Posterior vena cava (tissue), 2 donors: ENCODE results near the gene CCR7. TPM values are rescaled to one million over a fixed set of nuclear protein-coding genes. Genes with fewer than 3 reads are reported as not detected.
A peak's percentile ranks its signal among the peaks of the same experiment; 100 is the strongest.

Experiments
- DNase-seq: peaks from one replicate; pipeline ENCODE4 v3.0.0-alpha.2; 2020; ENCODE audit warnings: low spot score
- intact Hi-C, 2 donors: fragments of 100-400 bp; cut with DNase I; formaldehyde crosslinking; loops; one replicate each; pipeline versions ENCODE4 v1.14.1 to v1.14.2; 2022 to 2023
- total RNA-seq, 2 donors: library from RNA; stranded (reverse); fragmentation: NEBNext Ultra II Directional; extraction: Animal tissue kit (Norgen Biotek cat#: 25700); gene quantifications; one replicate each; pipeline ENCODE4 v1.2.1, GENCODE V29; 2021
- donor health status: DM: yes; HTN: yes; CAD: no.
- donor health status: DM: yes; HTN: yes; CAD: no.

The CCR7 gene
- total RNA-seq, 2 donors from 2014 or later, result 0.46 to 0.62 TPM

- intact Hi-C loops, result no loop called here
- DNase-seq, result peak; percentile 41
These were observed 50.3 kb downstream of the CCR7 start for GRCh38 chr17:40515011-40515410.

DNA sequence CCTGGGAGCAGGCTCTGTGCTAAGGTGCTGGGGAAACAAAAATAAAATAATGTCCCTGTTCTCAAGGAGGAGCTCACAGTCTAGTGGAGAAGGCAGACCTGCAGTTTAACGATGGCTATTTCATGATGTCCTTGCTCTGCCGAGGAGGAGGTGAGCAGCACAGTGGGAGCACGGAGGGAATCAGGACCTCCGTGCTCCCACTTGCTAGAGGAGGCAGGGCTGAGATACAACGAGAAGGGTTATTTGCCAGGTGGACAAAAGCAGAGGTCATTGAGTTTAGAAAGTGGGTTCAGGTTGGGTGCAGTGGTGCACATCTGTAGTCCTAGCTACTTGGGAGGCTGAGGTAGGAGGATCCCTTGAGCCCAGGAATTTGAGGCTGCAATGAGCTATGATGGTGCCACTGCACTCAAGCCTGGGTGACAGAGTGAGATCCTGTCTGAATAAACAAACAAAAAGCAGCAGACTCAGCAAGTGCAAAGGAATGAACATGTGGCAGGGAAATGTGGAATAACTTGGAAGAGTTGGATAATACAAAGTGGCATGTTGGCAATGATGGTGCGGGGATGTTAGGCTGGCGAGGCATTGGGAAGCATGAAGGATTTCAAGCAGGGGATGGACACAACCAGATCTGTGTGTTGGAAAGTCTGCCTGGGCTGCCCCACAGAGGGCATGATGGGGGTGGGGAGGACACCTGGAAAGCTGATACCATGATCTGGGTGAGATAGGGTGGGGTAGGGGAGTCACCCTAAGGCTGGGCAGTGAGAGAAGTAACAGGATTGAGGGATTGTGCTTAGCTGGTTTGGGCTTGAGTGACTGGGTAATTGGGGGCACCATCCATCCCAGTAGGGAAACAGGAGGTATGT, 51.0 kb downstream of the CCR7 start:
- peak; percentile 49 for DNase-seq

DNA sequence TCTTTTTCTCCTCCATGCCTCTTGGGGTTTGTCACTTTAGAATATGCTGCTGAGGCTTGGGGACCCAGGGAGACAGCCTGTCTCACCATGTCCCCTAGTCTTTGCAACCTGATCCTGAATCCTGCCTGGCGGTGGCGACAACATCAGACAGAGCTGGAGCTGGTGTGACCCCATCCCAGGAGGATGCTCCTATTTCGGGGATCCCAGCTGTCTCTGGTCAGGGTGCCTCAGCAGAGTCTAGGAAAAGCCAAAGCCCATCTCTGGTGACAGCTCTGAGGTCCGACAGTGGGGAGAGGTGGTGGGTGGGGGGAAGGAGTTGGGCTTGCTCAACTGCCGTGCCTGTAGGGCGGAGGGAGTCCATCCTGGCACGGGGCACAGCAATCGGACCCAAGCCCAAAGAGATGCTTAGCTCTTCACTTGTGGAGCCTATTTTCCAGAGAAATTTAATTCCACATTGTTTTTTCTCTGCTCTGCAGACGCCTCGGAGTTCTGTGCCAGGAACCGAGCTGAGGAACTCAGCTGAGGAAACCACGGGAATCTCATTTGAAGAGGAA, 53.5 kb downstream of the CCR7 start:
- peak; percentile 63 for DNase-seq
- intact Hi-C loops, result no loop called here

More for the DNA sequence above, 51.0 kb downstream of the CCR7 start:
- intact Hi-C loops, result no loop called here

DNA sequence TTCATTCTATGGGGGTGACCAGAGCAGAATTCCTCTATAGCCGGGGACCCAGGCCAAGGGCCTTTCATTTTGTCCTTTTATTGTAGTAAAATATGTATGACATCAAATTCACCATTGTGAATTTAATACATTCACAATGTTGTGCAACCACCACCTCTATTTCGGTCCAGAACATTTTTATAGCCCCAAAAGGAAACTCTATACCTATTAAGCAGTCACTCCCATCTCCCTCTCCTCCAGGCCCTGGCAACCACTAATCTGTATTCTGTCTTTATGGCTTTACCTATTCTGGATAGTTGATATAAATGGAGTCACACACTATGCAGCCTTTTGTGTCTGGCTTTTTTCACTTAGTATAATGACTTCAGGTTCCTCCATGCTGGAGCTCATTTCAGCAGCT, 54.1 kb downstream of the CCR7 start:
- DNase-seq, result no peak
- intact Hi-C loops, result no loop called here

- DNase-seq, result peak; percentile 64
- intact Hi-C loops, result no loop called here
These were observed 55.0 kb downstream of the CCR7 start for GRCh38 chr17:40510328-40510648.

- DNase-seq, result peak; percentile 18
- intact Hi-C loops, result no loop called here
These were observed 55.5 kb downstream of the CCR7 start for GRCh38 chr17:40509626-40510327.

DNA sequence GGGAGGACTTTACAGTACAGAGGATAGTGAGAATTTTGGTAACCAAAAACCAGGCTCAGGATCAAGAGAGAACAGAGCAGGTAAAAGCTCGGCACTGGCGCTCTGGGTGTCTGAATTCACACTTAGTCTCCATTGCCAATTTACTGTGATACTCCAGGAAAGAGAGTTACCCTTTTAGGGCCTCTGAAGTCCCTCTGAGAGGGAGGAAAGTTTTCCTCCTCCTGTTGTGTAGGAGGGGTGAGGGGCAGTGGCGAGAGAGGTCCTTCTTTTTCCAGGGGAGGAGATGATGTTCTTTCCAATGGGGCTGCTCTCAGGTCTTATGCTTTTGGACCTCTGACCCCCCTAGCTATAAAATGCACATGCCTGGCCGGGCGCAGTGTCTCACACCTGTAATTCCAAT, 58.5 kb downstream of the CCR7 start:
- intact Hi-C loops, result no loop called here
- DNase-seq, result no peak

Other genes starting within 250 kb of the CCR7 start
- under 1 TPM; 0.79 to 1.00 TPM for gene GJD3, start 200.7 kb downstream of the CCR7 start, total RNA-seq
- 1 to 10 TPM; 1.1 to 2.2 TPM for gene TOP2A, start 147.6 kb downstream of the CCR7 start, total RNA-seq
- gene IGFBP4, start 122.0 kb downstream of the CCR7 start, total RNA-seq, result 1,000 to 10,000 TPM; 1,004 to 1,451 TPM
- under 1 TPM; 0.14 to 0.38 TPM for gene TNS4, start 63.8 kb downstream of the CCR7 start, total RNA-seq
- gene SMARCE1, start 82.3 kb upstream of the CCR7 start, total RNA-seq, result 100 to 1,000 TPM in 1 of 2 donors, 10 to 100 TPM in 1; 80.7 to 101 TPM
- gene KRT222, start 99.7 kb upstream of the CCR7 start, total RNA-seq, result 1 to 10 TPM; 1.1 to 7.7 TPM
- not detected for gene KRT24, start 138.3 kb upstream of the CCR7 start, total RNA-seq
- gene KRT25, start 189.9 kb upstream of the CCR7 start, total RNA-seq, result not detected
- gene KRT26, start 206.7 kb upstream of the CCR7 start, total RNA-seq, result not detected
- under 1 TPM in 1 of 2 donors, not detected in 1; 0.42 TPM for gene KRT27, start 217.1 kb upstream of the CCR7 start, total RNA-seq
- not detected for gene KRT28, start 234.5 kb upstream of the CCR7 start, total RNA-seq